Putamen (tissue), 1 donor: ENCODE measurements around the gene RHCG.

Experiments
- DNase-seq: peaks from one replicate; pipeline ENCODE4 v3.0.0-alpha.2; 2016; ENCODE audit warnings: low spot score

The RHCG gene

DNA sequence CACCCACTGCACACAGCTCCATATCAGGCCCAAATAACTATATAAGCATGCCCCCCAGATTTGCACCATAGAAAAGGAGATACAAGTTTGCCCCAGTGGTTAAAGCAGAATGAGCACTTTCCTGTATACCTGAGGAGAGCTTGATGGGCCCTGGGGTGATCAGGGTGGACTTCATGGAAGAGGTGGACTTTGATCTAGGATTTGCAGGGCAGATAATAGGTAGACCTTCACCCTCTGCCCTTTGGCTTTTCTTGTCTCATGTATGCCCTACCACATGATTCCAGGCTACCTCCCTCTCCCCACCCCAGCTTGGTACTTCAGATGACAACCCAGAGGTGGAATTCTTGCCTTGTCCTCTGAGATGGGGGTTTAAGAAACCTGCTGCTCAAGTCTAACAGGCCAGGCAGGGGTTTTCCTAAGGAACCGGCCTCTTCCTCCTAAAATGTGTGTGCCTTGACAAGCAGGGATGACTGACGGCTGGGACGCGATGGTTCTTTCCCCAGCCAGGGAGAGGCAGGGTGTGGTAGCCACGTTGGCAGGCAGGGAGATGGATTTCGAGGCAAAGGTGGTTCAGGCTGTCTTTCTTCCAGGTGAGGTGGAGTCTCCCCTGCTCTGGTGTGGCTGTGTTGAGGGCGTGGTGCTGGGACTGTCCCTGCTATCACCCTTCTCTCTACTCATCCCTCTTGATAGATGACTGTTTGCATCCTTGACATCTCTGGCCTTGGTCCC, 6.6 kb upstream of the RHCG start:
- no peak for DNase-seq

DNA sequence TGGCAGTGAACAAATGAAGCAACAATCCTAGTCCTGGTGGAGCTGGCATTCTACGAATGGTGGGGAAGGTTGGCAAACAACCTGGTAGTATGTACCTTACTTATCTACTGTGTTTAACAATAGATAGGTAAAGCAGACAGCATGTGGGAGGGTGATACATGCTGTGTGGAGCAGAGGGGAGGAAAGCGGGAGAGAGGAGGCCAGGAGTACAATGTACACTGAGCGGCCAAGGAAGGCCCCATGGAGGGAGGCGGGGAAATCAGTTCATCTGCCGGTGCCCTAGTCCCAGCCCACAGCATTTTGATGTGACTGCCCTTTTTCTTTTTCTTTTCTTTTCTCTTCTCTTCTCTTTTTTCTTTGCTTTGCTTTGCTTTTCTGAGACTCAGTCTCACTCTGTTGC, 5.3 kb upstream of the RHCG start:
- no peak for DNase-seq

DNA sequence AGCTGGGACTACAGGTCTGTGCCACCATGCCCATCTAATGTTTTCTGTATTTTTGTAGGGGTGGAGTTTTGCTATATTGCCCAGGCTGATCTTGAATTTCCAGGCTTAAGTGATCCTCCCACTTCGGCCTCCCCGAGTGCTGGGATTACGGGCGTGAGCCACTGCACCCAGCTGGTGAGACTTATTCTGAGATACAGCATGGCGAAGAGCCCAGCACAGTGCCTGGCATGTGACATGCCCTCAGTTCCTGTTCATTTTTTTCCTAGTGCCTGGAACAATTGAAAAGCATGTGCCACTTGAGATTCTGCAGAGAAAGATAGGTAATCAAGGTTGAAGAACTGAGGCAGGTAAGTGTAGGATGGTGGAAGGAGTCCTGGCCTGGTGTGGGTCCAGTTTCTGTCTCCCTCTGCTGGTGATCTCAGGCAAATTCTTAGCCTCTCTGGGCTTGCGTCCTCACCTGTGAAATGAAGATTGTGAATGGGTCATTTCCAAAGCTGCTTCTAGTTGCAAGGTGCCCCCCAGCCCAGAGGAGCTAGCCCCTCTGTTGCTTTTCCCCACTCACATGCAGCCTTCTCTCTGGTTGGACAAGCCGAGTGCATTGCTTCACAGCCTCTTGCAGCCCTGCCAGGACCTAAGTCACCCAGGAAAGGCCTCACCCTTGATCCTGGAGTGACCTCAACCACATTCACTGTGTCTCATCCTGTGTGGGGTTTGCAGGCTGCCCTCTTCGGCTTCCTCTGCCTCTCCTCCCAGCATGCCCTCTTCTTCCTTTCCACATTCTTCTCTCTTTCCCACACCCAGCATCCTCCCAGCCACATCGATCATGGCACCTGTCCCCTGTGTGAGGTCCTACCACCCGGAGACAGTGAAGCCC, 4.3 kb upstream of the RHCG start:
- no peak for DNase-seq

DNA sequence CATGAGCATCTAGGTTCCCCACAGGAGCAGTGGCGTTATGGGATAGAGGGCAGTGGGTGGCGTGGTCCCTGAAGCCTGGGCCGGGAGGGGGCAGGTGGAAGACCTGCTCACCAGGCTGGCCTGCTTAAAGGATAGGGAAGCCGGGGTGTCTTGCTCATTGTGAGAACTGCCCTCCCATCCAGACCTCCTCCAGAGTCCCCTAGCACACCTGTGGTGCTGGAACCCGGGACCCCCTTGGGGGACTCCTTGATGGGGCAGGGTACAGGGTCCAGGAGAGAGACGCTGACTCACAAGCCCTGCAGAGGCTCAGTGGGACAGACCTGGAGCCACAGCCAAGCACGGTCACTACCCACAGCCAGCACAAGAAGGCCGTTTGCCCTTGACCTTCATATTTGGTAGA, 2.8 kb upstream of the RHCG start:
- DNase-seq, result no peak

DNA sequence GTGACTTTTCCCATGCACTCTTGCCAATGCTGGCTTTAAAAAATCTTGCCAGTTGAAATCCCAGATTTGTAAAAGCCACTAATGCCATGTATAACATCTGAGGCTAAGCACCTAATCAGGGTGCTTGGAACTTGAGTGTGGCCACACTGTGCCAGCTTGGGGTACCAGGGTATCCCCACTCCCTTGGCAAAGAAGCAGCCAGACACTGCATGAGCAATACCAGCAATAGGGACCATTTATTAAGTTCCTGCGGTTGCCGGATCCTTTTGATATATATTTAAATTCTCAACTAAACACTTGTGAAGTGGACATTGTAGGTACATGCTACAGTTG, 2.2 kb upstream of the RHCG start:
- no peak for DNase-seq

DNA sequence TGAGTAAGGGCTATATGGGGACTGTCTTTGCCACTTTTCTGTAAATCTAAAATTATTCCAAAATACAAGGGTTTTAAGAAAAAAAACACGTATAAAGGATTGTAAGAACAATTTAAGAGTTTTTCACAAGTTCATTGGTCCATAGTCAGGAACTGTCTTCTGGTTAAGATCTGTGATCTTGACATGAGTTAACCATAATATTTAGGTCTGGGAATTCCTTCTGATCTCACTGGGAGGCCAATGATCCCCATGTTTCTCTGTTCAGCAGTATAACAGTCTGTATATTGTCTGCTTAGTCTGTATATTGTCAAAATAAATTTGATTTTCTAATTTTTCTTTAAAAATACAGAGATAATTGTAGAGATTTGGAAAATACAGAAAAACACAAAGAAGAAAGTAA, 848 bp upstream of the RHCG start:
- DNase-seq, result no peak

DNA sequence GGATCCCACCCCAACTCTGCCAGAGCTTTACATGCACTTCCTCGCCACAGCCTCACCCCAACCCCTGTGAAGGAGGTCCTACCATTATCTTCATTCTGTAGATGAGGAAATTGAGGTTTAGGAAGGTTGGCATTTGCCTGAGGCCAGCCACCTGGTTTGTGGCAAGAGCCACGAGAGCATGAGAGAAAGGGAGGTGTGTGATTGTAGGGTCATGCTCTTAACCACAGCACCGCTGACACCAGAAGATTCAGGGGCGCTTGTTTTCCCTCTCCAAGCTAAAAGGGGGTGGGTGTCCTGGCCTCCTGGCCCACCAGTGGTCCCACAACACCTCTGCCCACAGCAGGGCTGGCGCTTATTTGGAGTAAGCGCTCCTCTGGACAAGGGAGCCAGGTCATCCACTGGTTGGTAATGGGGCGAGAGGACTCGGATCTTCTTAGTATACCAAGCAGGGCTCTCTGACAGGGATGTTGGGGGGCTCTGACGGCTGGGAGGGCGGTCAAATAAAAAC, 691 bp downstream of the RHCG start:
- no peak for DNase-seq

DNA sequence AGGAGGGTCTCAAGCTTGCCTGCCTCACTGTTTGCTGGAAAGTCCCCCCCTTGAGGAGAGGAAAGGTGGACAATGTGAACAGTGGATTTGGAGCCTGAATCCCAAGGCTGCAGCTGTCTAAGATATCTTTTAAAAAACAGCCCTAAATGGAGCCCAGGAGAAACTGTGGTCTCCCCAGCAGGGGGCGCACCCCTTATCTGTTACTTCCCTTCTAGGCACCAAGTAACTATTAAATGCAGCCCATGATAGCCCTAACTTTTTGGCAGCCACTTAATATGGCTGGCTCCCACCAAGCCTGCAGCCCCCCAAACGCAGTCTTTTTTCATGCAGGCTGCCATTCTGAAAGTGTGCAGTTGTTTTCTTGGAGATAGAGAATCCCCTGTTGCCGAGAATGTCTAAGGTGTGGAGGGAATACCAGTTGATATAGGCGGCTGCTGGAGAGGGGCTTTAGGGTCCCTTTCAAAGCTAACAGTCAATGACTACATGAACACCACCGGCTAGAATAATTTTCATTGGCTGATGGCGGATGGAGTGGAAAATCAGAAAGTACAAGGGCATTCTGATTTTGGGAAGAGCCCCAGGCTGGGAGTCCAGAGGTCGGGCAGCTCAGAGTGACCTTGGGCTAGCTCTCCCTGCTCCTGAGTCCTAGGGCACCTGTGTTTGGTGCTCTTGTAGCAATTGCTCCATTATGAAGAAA, 1.3 kb downstream of the RHCG start:
- DNase-seq, result no peak

DNA sequence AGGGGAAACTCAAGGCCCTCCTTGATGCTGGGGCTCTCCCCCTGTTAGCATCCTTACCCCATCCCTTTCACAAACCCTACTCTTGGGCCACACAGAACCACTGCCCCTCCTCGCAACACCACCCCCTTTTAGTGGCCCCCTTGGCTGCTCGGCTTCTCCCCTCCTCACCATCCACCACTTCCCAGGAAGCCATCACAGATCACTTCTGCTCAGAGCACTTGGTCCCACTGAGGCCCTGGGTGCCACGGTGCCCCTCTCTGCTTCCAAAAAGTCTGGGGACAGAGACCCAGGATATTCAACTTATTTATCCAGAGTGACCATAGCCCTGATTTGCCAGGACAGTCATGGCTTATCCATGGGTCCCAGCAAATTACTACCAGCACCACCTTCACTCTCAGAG, 2.4 kb downstream of the RHCG start:
- DNase-seq, result no peak

DNA sequence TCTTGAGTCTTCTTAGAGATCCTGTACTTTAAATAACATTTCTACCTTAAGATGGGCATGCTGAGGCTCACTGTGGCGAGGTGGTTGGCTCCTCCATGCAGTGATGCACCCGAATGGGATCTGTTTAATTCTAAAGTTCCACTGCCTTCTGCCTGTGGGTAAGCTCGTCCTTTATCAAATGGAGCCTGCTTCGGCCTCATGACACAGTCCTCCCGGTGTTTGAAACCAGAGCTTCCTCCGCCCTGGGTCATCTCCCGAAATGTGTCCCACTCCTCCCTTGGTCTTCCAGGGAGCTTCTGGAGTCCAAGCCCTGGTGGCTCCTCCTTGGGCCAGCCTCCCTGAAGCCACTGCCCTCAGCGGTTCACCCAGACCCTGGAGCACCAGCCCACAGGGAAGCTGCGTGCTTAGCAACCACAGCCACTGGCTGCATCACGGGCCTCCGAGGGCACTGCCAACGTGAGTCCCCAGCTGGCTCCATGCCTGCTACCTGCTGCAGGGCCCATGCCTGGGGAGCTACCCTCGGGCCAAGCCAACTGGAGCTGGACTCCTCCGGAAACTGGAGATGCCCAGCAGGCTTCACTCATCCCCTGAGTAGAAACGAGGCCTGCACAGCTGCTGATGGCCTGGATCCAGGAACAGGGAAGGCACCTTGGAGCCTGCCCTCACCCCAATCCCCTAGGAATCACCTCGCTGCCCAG, 3.3 kb downstream of the RHCG start:
- no peak for DNase-seq

DNA sequence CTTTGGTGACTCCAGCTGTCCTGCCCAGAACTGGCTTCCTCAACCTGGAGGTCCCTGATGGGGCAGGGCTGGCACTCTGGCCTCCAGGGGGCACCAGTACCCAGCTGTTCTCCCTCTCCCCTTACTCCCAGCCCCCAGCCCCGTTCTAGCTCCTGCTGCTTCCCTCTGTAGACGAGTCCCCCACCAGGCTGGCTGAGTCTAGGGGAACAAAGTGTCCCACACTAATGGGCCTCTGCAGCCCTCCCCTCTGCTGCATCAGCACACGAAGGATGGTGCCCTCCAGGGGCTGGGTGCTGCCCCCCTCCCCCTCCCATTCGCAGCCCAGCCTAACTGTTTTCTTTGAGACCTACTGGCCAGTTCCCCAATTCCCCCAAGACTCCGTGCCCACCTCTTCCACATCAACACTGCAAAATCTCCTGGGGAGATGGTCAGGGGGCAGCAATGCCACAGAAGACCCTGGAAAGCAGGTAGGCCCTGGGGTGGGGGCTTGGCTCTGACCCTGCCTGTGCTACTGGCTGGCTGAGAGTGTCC, 4.2 kb downstream of the RHCG start:
- DNase-seq, result no peak

DNA sequence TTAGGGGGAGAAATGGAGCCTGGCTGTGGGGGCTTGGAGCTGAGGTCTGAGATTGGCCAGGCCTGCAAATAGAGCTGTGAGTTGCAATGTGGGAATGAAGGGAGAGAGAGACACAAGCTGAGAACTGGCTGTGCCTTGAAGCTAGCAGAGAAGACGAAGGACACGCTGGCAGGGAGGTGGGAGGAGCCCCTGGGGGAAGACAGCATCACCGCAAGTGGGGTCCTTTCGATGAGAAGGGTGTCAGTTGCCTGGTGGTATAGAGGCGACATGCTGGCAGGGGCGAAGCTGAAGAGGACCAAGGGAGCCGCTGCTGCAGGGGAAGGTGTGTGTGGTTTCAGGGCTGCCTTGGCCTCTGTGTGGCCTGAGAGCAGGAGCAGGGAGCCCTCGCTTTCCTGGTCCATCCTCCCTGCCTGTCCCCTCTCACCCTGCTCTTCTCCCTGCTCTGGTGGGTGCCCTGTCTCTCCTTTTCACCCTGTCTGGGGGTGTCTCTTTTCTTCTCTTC, 5.5 kb downstream of the RHCG start:
- no peak for DNase-seq

DNA sequence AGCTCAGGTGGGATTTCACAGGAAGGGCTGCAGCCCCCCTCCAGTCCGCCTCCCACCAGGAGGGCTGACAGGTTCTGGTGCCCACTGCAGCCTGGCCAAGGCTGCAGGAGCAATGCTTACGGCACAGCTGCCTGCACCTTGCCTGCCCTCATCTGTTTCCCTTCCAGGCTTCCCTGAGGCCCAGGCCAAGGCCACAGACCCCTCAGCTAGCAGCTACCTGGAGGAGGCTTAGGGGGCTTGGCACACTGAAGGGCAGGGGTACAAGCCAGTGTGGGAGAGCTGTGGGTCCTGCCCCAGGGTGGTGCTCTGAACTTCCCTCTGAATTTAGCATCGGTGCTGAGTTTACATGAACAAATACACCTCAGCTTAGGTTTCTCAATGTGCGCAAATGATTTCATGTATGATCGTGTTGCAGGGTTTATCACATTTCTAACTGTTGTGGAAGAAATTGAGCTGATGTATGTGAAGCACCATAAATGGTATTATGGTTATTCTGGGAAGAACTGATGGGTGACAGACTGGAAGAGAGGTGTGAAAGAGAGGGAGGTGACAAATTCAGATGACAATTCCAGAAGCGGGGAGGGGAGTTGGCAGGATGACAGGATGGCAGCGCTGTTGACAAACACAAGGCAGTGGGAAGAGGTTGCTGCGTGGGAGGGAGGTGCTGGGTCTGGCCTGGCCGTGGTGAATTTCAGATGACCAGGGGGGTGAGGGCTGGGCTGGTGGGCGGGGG, 6.1 kb downstream of the RHCG start:
- DNase-seq, result no peak

DNA sequence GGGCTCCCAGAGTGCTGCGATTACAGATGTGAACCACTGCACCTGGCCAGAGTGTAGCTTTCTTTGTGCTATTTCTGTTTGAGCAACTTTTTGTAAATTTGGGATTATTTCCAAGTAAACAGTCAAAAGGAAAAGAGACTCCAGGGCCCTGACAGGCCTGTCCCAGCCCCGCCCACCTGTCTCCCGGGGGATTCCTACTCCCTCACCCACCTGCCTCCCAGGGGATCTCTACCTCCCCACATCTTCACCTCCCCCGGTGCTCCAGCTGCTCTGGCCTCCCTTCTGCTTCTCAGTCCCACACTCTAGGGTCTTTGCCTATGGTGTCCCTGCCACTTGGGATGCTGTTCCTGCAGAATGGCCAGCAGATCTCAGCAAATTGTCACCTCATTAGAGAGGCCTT, 7.0 kb downstream of the RHCG start:
- DNase-seq, result no peak

DNA sequence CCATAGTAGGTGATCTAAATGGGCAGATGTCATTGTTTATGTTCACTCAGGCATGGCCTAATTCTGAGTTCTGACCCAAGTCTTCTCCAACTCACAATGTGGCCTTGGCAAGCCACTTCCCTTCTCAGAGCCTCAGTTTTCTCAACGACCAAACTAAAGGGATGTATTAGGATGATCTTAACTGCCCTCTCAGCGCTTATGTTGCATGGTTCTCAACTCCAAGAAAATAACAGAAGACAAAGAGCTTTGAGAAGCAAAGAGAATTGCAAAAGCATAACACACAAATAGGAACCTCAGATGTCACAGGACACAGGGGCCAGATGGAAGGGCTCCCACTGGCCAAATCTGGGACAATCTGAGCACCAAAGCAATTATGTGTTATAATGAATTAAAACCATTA, 8.6 kb downstream of the RHCG start:
- no peak for DNase-seq

DNA sequence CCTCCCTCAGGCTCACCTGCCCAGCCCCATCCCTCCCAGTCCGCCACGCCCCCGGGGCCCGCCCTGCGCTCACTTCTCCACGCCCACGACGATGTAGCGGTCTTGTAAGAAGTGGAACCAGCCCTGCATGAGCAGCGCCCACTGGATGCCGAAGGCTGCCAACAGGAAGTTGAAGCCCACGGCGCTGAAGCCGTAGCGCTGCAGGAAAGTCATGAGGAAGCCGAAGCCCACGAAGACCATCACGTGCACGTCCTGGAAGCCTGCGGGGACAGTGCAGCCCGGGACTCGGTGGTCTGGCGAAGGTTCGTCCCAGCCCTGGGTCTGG, 9.7 kb downstream of the RHCG start:
- DNase-seq, result no peak

DNA sequence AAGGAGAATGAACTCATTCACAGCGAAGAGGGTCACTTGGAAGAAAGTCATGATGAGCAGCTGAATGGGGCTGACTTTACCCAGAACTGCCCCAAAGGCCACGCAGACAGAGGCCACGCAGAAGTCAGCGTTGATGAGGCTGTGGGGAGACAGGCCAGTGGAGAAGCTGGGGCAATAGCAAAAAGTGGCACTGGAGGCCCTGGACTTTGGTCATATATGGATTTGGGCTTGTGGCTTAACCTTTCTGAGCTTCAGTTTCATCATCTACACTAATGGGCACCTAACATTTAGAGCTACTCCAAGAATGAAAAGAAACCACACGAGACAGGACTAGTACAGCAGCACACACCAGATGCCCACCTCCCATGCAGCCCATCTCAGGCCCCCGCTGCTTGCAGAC, 13.3 kb downstream of the RHCG start:
- no peak for DNase-seq

DNA sequence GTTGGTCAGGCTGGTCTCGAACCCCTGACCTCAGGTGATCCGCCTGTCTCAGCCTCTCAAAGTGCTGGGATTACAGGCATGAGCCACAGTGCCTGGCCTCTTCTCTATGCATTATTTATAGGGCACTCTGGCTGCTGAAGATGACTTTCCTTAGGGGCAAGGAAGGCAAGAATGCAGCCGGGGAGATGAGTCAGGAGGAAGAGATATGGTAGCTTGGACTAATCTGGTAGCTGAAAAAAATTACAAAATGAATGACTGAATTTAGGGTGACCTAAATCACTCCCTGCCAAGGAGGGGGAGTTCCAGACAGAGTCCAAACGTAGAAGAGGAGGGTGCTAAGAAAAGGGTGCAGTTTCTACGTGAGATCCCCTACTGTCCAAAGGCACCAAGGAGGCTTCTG, 14.2 kb downstream of the RHCG start:
- no peak for DNase-seq

DNA sequence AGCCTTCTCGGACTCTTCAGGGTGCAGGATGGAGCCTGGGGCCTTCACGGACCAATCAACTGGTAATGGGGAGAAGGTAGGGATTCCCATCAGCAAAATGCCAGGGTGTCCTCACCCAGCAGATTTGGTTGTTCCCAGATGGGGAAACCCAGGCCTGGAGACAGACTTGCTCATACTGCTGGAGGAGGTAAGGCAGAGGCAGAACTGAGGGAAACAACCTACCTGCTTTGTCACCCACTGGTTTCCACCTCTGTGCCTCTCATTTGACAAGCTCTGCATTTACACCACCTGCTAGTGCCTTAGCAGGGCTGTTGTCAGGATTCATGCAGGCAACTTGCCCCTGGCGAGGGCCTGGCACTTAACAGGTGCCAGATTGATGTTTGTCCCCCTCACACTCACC, 15.9 kb downstream of the RHCG start:
- peak; percentile 42 for DNase-seq

DNA sequence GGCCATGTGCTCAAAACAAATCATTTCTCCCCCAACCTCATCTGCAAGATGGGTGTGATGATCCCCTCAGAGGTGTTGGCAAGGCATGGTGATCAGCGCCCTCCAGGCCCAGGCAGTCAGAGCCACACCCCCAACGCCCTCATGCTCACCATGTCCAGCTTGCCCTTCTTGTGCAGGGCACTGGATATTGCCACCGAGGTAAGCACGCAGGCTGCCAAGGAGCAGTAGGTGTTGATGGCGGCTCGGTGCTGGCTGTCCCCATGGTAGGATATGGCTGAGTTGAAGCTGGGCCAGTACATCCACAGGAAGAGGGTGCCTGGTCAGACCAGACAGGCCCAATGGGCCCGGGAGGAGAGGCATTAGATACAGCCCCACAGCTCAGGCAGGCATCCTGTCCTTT, 17.2 kb downstream of the RHCG start:
- no peak for DNase-seq
